ENCODE data around the gene TP73.
"Not testable (repeated sequence)": the region's sequence is repeated elsewhere in the genome, so short reads cannot be mapped to it uniquely, and the experiment has no call there.

TP73 gene

DNA sequence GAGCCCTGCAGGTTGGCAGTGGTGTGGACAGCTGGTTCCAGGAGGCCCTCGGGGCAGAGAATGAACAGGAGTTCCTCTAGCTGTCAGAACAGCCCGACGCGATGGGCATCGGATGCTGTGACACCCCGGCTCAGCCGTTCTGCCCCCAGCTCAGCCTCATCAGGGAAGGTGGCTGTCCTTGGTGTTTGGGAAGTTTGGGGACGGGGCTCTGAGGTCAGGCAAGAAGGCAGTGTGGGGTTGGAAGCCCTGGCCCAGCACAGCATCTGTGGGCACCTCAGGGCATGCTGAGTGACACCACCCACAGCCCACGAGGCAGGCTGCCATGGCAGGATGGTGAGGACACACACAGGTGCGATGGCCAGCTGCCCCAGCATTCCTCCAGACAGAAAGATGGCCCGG is 59.1 kb downstream of the TP73 start:
- FAIRE-seq, result no peak

GRCh38 chr1:3711780-3712451 is 59.6 kb downstream of the TP73 start:
- FAIRE-seq, result no peak

DNA sequence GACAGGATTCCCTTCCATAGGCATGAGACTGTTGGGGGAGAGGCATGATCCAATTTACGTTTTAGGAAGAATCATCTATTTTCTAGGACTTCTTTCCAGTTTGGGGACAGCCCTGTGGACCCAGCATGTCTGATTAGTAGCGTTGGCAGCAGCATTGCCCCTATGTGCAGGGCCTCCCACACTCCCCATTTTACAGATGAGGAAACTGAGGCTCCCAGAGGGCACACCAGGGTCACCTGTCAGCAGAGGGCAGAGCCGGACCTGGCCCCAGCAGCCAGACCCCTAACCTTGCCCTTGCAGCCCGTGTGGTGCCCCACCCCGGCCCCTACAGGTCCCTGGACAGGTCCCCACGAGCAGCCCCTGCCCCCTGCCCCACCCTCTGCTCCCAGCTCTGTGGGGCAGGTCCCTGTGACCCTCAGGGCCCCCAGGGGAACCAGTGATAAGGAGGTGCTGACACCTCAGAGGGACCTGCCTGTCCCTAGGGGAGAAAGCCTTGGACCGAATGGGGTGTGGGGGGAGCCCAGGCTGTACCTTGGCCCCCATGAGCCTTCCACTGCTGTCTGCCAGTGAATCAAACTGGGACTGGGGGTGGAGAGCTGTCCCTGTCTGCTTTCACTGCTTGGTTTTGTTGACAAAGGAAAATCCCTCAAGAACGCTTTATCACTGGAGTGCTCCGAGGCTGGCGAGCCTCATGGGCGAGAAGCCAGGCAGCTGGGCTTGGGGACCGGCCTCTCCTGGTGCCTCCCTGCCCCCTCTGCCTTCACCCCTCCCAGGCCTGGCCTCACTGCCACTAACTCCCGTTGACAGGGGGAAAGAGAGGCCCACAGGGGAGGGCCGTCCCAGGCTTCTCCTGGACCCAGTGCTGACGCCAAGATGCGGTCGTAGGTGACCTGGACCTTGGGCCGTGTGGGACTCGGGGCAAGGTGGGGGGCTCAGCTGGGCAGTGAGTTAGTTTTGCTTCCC is 60.5 kb downstream of the TP73 start:
- FAIRE-seq, result no peak

DNA sequence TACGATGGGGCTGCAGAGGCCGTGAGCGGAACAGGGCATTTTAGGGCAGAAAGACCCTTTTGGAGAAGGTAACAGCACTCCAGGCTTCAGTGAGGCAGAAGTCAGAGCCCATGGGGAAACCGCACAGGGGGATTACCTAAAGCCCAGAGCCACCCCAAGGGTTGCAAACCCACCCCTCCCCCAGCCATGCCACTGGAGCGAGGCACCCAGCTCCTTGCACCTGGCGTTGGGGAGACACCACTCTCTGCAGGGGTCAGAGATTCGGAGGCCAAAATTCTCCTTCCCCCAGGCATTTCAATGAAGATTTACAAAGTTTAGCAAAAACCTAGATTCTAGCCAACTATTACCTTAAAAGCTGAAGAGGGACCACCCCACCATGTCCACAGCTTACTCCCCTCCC is 61.5 kb downstream of the TP73 start:
- FAIRE-seq, result no peak

GRCh38 chr1:3714284-3714741 is 62.0 kb downstream of the TP73 start:
- FAIRE-seq, result no peak

GRCh38 chr1:3714814-3715213 is 62.5 kb downstream of the TP73 start:
- FAIRE-seq, result no peak

- FAIRE-seq, result no peak
These were observed 64.0 kb downstream of the TP73 start for GRCh38 chr1:3716351-3716750.

GRCh38 chr1:3717041-3717714 is 64.9 kb downstream of the TP73 start:
- no peak for FAIRE-seq

- no peak for FAIRE-seq
These were observed 65.6 kb downstream of the TP73 start for GRCh38 chr1:3717715-3718601.

DNA sequence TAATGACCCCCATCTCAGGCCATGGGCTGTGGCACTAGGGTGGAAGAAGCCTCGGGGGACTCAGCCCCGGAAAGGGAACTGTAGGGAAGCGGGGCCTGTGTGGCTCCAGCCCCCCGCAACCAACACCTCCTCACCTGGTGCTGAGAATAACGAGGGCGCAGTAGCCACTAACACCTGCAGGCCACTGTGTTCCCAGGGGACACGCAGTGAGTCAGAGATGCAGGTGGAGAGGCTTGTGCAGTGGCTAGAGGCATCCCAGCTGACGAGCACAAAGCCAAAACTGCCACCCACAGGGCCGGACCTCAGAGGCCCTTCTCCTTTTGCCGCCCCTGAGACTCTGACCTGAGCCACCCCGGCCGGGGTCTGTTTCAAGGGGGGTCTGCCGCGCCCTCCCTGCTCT is 66.4 kb downstream of the TP73 start:
- FAIRE-seq, result no peak

DNA sequence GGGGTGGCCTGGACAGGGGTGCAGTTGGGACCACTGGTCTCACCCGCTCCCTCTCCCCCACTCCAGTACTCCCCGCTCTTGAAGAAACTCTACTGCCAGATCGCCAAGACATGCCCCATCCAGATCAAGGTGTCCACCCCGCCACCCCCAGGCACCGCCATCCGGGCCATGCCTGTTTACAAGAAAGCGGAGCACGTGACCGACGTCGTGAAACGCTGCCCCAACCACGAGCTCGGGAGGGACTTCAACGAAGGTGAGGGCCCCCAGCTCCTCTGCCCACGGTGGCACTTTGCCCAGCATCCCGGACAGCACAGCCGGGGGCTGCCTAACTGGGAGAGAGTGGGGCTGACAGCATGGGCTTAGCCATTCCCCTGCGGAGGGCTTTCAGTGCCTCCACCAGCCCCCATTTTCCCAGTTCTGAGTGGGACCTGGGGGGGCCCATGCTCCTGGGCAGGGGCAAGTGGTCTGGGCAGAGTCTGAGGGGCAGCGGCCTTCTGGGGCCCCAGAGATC is 69.7 kb downstream of the TP73 start:
- FAIRE-seq, result no peak

DNA sequence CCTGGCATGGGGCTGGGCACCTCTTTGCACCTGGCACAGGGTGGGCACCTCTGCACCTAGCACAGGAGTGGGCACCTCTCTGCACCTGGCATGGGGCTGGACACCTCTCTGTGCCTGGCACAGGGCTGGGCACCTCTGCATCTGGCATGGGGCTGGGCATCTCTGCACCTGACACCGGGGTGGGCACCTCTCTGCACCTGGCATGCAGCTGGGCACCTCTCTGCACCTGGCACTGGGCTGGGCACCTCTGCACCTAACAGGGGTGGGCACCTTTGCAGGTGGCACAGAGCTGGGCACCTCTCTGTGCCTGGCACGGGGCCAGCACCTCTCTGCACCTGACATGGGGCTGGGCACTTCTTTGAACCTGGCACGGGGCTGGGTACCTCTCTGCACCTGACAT is 70.5 kb downstream of the TP73 start:
- FAIRE-seq, result no peak

- FAIRE-seq, result not testable (repeated sequence)
These were observed 72.2 kb downstream of the TP73 start for GRCh38 chr1:3724416-3725030.

DNA sequence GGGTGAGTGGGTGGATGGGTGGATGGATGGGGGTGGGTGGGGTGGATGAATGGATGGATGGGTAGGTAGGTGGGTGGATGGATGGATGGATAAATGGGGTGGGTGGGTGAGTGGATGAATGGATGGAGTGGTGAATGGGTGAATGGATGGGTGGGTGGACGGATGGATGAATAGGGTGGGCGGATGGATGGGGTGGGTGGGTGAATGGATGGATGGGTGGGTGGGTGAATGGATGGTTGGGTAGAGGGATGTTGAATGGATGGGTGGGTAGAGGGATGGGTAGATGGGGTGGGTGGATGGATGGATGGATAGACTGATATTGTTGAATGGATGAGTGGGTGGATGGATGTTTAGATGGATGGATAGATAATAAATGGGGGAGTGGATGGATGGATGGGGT is 73.0 kb downstream of the TP73 start:
- no peak for FAIRE-seq

GRCh38 chr1:3727042-3727824 is 74.9 kb downstream of the TP73 start:
- FAIRE-seq, result no peak

GRCh38 chr1:3727825-3728776 is 75.8 kb downstream of the TP73 start:
- no peak for FAIRE-seq

- FAIRE-seq, result no peak
These were observed 77.6 kb downstream of the TP73 start for GRCh38 chr1:3729594-3730542.

DNA sequence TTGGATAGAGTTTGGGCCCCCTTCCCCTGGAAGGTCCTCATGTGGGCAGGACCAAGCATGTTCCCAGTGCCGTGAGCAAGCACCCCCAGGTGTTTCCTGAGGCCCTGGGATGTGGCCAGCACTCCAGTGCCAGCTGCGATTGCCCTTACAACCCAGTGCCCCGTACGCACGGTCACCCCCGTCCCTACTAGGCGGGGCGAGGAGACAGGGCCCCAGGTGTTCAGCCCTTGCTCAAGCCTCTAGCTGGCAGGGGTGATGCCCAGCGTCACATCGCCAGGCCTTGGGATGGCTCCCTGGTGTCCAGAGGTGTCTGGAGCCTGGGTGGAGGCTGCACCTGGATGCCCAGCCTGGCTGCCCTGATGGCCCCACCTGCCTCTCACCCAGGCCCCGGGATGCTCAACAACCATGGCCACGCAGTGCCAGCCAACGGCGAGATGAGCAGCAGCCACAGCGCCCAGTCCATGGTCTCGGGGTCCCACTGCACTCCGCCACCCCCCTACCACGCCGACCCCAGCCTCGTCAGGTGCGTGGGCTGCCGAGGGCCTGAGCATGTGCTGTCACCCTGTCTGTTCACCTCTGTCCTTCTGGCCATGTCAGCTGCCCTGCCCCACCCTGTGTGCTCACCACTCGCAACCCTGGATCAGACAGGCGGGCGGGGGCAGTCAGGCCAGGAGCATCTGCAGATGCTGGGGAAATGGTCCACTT is 78.4 kb downstream of the TP73 start:
- no peak for FAIRE-seq
